GM23338 (cell line): ENCODE results near the gene GNA12. TPM values are rescaled to one million over a fixed set of nuclear protein-coding genes. Genes with fewer than 3 reads are reported as not detected.
"Not testable (repeated sequence)": the region's sequence is repeated elsewhere in the genome, so short reads cannot be mapped to it uniquely, and the experiment has no call there.

Experiments used
- ATAC-seq: fragments of 200-7000 bp; cut with Tn5 transposase; 3 replicates; pipeline ENCODE4 v1.9.1; 2020
- DNase-seq: peaks from one replicate; pipeline ENCODE4 v3.0.0-alpha.2; 2015; ENCODE audit warnings: low spot score
- H2AFZ ChIP-seq: fragments of 200-600 bp; sonication (generic); 2 replicates; pipeline ENCODE4 v1.8.0; 2016; ENCODE audit warnings: antibody characterized with exemption, mild to moderate bottlenecking, moderate library complexity
- H3F3A ChIP-seq: fragments of 200-600 bp; sonication (generic); replicated peaks from 2 replicates; pipeline ENCODE4 v1.8.0; 2017; ENCODE audit warnings: antibody characterized with exemption, mixed run types, low read depth
- H3K27ac ChIP-seq: fragments of 200-600 bp; sonication (generic); 2 replicates; pipeline ENCODE4 v1.6.1; 2016; ENCODE audit warnings: low read depth
- H3K27me3 ChIP-seq: fragments of 200-600 bp; sonication (generic); 2 replicates; pipeline ENCODE4 v1.8.0; 2016; ENCODE audit warnings: mild to moderate bottlenecking, mixed run types, moderate library complexity; ENCODE audit not compliant: insufficient read depth
- H3K36me3 ChIP-seq: fragments of 200-600 bp; sonication (generic); 2 replicates; pipeline ENCODE4 v1.8.0; 2016; ENCODE audit warnings: mild to moderate bottlenecking; ENCODE audit not compliant: insufficient read depth
- H3K4me1 ChIP-seq: fragments of 200-600 bp; sonication (generic); 2 replicates; pipeline ENCODE4 v1.8.0; 2016; ENCODE audit warnings: mild to moderate bottlenecking, moderate library complexity; ENCODE audit not compliant: insufficient read depth
- H3K4me2 ChIP-seq: fragments of 200-600 bp; sonication (generic); 2 replicates; pipeline ENCODE4 v1.7.1; 2017; ENCODE audit warnings: mixed run types
- H3K4me3 ChIP-seq: fragments of 200-600 bp; sonication (generic); 2 replicates; pipeline ENCODE4 v1.6.1; 2016; ENCODE audit warnings: mixed run types
- H3K79me2 ChIP-seq: fragments of 200-600 bp; sonication (generic); replicated peaks from 2 replicates; pipeline ENCODE4 v1.8.0; 2017; ENCODE audit warnings: mild to moderate bottlenecking; ENCODE audit not compliant: insufficient read depth
- H3K9me2 ChIP-seq: fragments of 200-600 bp; sonication (generic); 2 replicates; pipeline ENCODE4 v1.8.0; 2017; ENCODE audit not compliant: insufficient read depth
- H4K20me1 ChIP-seq: fragments of 200-600 bp; sonication (generic); replicated peaks from 2 replicates; pipeline ENCODE4 v1.8.0; 2017; ENCODE audit warnings: mild to moderate bottlenecking; ENCODE audit not compliant: insufficient read depth
- H3K27ac Mint-ChIP-seq: 2 replicates; pipeline ENCODE4 v1.8.0; 2020; ENCODE audit warnings: inconsistent platforms, mild to moderate bottlenecking, moderate library complexity, mixed read lengths
- H3K27me3 Mint-ChIP-seq: 3 replicates; pipeline ENCODE4 v1.8.0; 2022; ENCODE audit warnings: low read depth, mild to moderate bottlenecking, moderate library complexity, mixed read lengths, inconsistent platforms; ENCODE audit not compliant: insufficient read depth, poor library complexity
- H3K36me3 Mint-ChIP-seq: 3 replicates; pipeline ENCODE4 v1.8.0; 2021; ENCODE audit warnings: low read depth, mild to moderate bottlenecking, inconsistent platforms, moderate library complexity, mixed read lengths
- H3K4me1 Mint-ChIP-seq: 3 replicates; pipeline ENCODE4 v1.8.0; 2020; ENCODE audit warnings: mild to moderate bottlenecking, inconsistent platforms, mixed read lengths
- H3K4me3 Mint-ChIP-seq: 3 replicates; pipeline ENCODE4 v1.8.0; 2021; ENCODE audit warnings: moderate library complexity, mild to moderate bottlenecking, inconsistent platforms, mixed read lengths
- H3K9me3 Mint-ChIP-seq: 3 replicates; pipeline ENCODE4 v1.8.0; 2020; ENCODE audit warnings: moderate library complexity, mild to moderate bottlenecking, inconsistent platforms, mixed read lengths
- CREB1 ChIP-seq: fragments of 250-450 bp; sonication (Bioruptor Pico); IDR thresholded peaks from 2 replicates; pipeline ENCODE4 v1.5.0; 2020; ENCODE audit warnings: low read depth, mild to moderate bottlenecking, moderate library complexity
- JUNB ChIP-seq: IDR thresholded peaks from one replicate; pipeline ENCODE4 v1.6.1; 2016; ENCODE audit warnings: antibody characterized with exemption; ENCODE audit not compliant: unreplicated experiment
- POLR2AphosphoS5 ChIP-seq: IDR thresholded peaks from 2 replicates; pipeline ENCODE4 v1.6.1; 2016; ENCODE audit warnings: antibody characterized with exemption, low read depth
- STAT1 ChIP-seq: IDR thresholded peaks from one replicate; pipeline ENCODE4 v1.6.1; 2016; ENCODE audit warnings: antibody characterized with exemption; ENCODE audit not compliant: unreplicated experiment
- ZNF331 ChIP-seq: fragments of 250-450 bp; sonication (Bioruptor Pico); IDR thresholded peaks from 2 replicates; pipeline ENCODE4 v1.5.0; 2020; ENCODE audit warnings: low read depth, mild to moderate bottlenecking, moderate library complexity
- ZNF462 ChIP-seq: fragments of 250-450 bp; sonication (Bioruptor Pico); IDR thresholded peaks from 2 replicates; pipeline ENCODE4 v1.5.0; 2020; ENCODE audit warnings: mild to moderate bottlenecking, moderate library complexity
- polyA plus RNA-seq: library from polyadenylated mRNA; unstranded; fragments of >200 nt; fragmentation: Nextera tagmentation; extraction: Ambion mirVana; gene quantifications from 2 replicates; pipeline ENCODE4 v1.2.1, GENCODE V29; 2016
- total RNA-seq: library from RNA; depleted of rRNA; stranded (reverse); fragments of >200 nt; shearing (Covaris generic); gene quantifications from 2 replicates; pipeline ENCODE4 v1.2.3, GENCODE V29; 2014

GNA12 gene
- total and polyA plus RNA-seq, 2 experiments from 2014 or later = 24.0 to 87.7 TPM

- H3K4me2 ChIP-seq = no peak overlapping the region
- DNase-seq (peak; percentile 46), ATAC-seq (no peak)
- H4K20me1 ChIP-seq = no peaks in the 10 kb centered on the region
- no peaks in the 10 kb centered on the region for H3K9me2 ChIP-seq
- no peaks in the 10 kb centered on the region for H3K79me2 ChIP-seq
- no peak overlapping the region for H3K27ac Mint-ChIP-seq
- H3K4me1 Mint-ChIP-seq = no peaks in the 10 kb centered on the region
- H3K27me3 Mint-ChIP-seq = peaks cover 8% of the 10 kb centered on the region
- no peaks in the 10 kb centered on the region; the same call in 1 of the 2 replicates for H3K4me1 ChIP-seq
- H3K36me3 Mint-ChIP-seq = no peaks in the 10 kb centered on the region
- H3K36me3 ChIP-seq = no peaks in the 10 kb centered on the region
- H3K4me3 Mint-ChIP-seq = no peak overlapping the region
- H3K27ac ChIP-seq = no peak overlapping the region
- no peaks in the 10 kb centered on the region for H3F3A ChIP-seq
- H2AFZ ChIP-seq = no peak overlapping the region
- no peaks in the 10 kb centered on the region for H3K27me3 ChIP-seq
- H3K9me3 Mint-ChIP-seq = no peaks in the 10 kb centered on the region
- peak; percentile 85 for TF ChIP-seq ZNF331 (CRISPR knock-in tag)
- TF ChIP-seq JUNB = no peak
- H3K4me3 ChIP-seq = no peak overlapping the region
Measured at GRCh38 chr7:2856388-2857169, 12.5 kb upstream of the GNA12 start.

GRCh38 chr7:2855386-2855785 lies 11.3 kb upstream of the GNA12 start:
- Histone ChIP-seq H3K27me3 (no peaks in the 10 kb centered on the region), H2AFZ (no peak overlapping the region), H3F3A (no peaks in the 10 kb centered on the region), H3K9me2 (peaks cover 5% of the 10 kb centered on the region; the same call in 1 of the 2 replicates), H3K27ac (no peak overlapping the region), H3K36me3 (no peaks in the 10 kb centered on the region), H4K20me1 (no peaks in the 10 kb centered on the region), H3K4me3 (no peak overlapping the region), H3K4me1 (no peaks in the 10 kb centered on the region; the same call in 1 of the 2 replicates), H3K79me2 (no peaks in the 10 kb centered on the region), H3K4me2 (no peak overlapping the region)
- H3K9me3 Mint-ChIP-seq = no peaks in the 10 kb centered on the region
- H3K27ac Mint-ChIP-seq = no peak overlapping the region
- no peak for TF ChIP-seq POLR2AphosphoS5
- no peak for TF ChIP-seq ZNF331 (CRISPR knock-in tag)
- no peak for TF ChIP-seq ZNF462 (CRISPR knock-in tag)
- no peak for TF ChIP-seq CREB1
- no peak for TF ChIP-seq STAT1
- H3K27me3 Mint-ChIP-seq = peaks cover 8% of the 10 kb centered on the region
- ATAC-seq (no peak), DNase-seq (no peak)
- H3K4me3 Mint-ChIP-seq = no peak overlapping the region
- H3K4me1 Mint-ChIP-seq = no peaks in the 10 kb centered on the region
- no peaks in the 10 kb centered on the region for H3K36me3 Mint-ChIP-seq

- not testable (repeated sequence) for DNase-seq, H3K27me3 Mint-ChIP-seq, H3F3A ChIP-seq, H3K4me1 Mint-ChIP-seq, H3K27ac ChIP-seq, H3K36me3 ChIP-seq, H3K9me2 ChIP-seq, H4K20me1 ChIP-seq, H3K4me2 ChIP-seq, H3K36me3 Mint-ChIP-seq, H3K4me1 ChIP-seq, H3K27me3 ChIP-seq, H3K4me3 Mint-ChIP-seq, H3K27ac Mint-ChIP-seq, H3K9me3 Mint-ChIP-seq, H3K4me3 ChIP-seq, ATAC-seq, H3K79me2 ChIP-seq
- peak overlapping the region; percentile 87; the same call in 1 of the 2 replicates for H2AFZ ChIP-seq
Measured at GRCh38 chr7:2853552-2853951, 9.4 kb upstream of the GNA12 start.
